WTC11 (cell line): Measurements from ENCODE around the gene CUL9. TPM values are rescaled to one million over a fixed set of nuclear protein-coding genes. Genes with fewer than 3 reads are reported as not detected.

Source experiments
- ATAC-seq: fragments of 200-7000 bp; cut with Tn5 transposase; 2 replicates; pipeline ENCODE4 v1.10.0; 2021; ENCODE audit warnings: mild to moderate bottlenecking, moderate library complexity
- CTCF ChIA-PET: fragments of 300-600 bp; sonication (Branson Sonifier 250); formaldehyde crosslinking; loops from one replicate; lab custom pipeline; 2021; ENCODE audit warnings: antibody characterized with exemption; lab: Charles Lee
- POLR2A ChIA-PET: fragments of 350-600 bp; sonication (Branson Sonifier 250); formaldehyde crosslinking; loops from one replicate; lab custom pipeline; 2021; ENCODE audit warnings: antibody characterized with exemption; lab: Charles Lee
- DNase-seq: peaks from one replicate; pipeline ENCODE4 v3.0.0; 2021; ENCODE audit warnings: low spot score
- H3K27ac Mint-ChIP-seq: 2 replicates; pipeline ENCODE4 v1.8.0; 2021; ENCODE audit warnings: mixed read lengths
- H3K27me3 Mint-ChIP-seq: 2 replicates; pipeline ENCODE4 v1.8.0; 2021; ENCODE audit warnings: low read depth, mild to moderate bottlenecking, moderate library complexity, mixed read lengths
- H3K36me3 Mint-ChIP-seq: 2 replicates; pipeline ENCODE4 v1.8.0; 2021; ENCODE audit warnings: mixed read lengths
- H3K4me1 Mint-ChIP-seq: 2 replicates; pipeline ENCODE4 v1.8.0; 2022; ENCODE audit warnings: mixed read lengths
- H3K4me3 Mint-ChIP-seq: 2 replicates; pipeline ENCODE4 v1.8.0; 2021; ENCODE audit warnings: mild to moderate bottlenecking, moderate library complexity, mixed read lengths
- H3K9me3 Mint-ChIP-seq: 2 replicates; pipeline ENCODE4 v1.8.0; 2021; ENCODE audit warnings: mixed read lengths
- ARID4B ChIP-seq: sonication (generic); formaldehyde crosslinking; IDR thresholded peaks from 2 replicates; pipeline ENCODE4 v1.8.0; 2023; ENCODE audit warnings: missing genetic modification reagents, mild to moderate bottlenecking, borderline replicate concordance
- ATF2 ChIP-seq: sonication (generic); formaldehyde crosslinking; IDR thresholded peaks from 2 replicates; pipeline ENCODE4 v1.8.1; 2022; ENCODE audit warnings: low read depth, missing genetic modification reagents, borderline replicate concordance
- CDX4 ChIP-seq: fragments of 250-450 bp; sonication (Bioruptor Pico); IDR thresholded peaks from 2 replicates; pipeline ENCODE4 v1.9.0; 2021; ENCODE audit warnings: moderate library complexity, mild to moderate bottlenecking, inconsistent platforms, borderline replicate concordance
- CTCF ChIP-seq: fragments of 200-600 bp; IDR thresholded peaks from 2 replicates; pipeline ENCODE4 v1.8.0; 2022; ENCODE audit warnings: antibody characterized with exemption
- E2F1 ChIP-seq: sonication (generic); formaldehyde crosslinking; IDR thresholded peaks from 2 replicates; pipeline ENCODE4 v1.8.0; 2022; ENCODE audit warnings: mild to moderate bottlenecking, missing genetic modification reagents
- E2F5 ChIP-seq: sonication (generic); formaldehyde crosslinking; IDR thresholded peaks from 2 replicates; pipeline ENCODE4 v1.8.1; 2022; ENCODE audit warnings: mild to moderate bottlenecking, moderate library complexity, missing genetic modification reagents
- GRHL2 ChIP-seq: fragments of 250-450 bp; sonication (Bioruptor Pico); IDR thresholded peaks from 2 replicates; pipeline ENCODE4 v1.8.0; 2022; ENCODE audit warnings: mild to moderate bottlenecking, moderate library complexity; ENCODE audit not compliant: insufficient replicate concordance, severe bottlenecking
- HMGA2 ChIP-seq: fragments of 250-450 bp; sonication (Bioruptor Pico); IDR thresholded peaks from 2 replicates; pipeline ENCODE4 v1.4.0; 2021; ENCODE audit warnings: mild to moderate bottlenecking, moderate library complexity
- MAX ChIP-seq: sonication (generic); formaldehyde crosslinking; IDR thresholded peaks from 2 replicates; pipeline ENCODE4 v1.8.0; 2022; ENCODE audit warnings: mild to moderate bottlenecking, missing genetic modification reagents
- NFATC4 ChIP-seq: fragments of 250-450 bp; sonication (Bioruptor Pico); IDR thresholded peaks from 2 replicates; pipeline ENCODE4 v1.9.0; 2021; ENCODE audit warnings: mild to moderate bottlenecking
- OVOL2 ChIP-seq: fragments of 250-450 bp; sonication (Bioruptor Pico); IDR thresholded peaks from 2 replicates; pipeline ENCODE4 v1.9.0; 2021; ENCODE audit warnings: mild to moderate bottlenecking, borderline replicate concordance
- PRRX2 ChIP-seq: fragments of 250-450 bp; sonication (Bioruptor Pico); IDR thresholded peaks from 2 replicates; pipeline ENCODE4 v1.8.0; 2021; ENCODE audit warnings: mild to moderate bottlenecking
- SMAD3 ChIP-seq: sonication (generic); formaldehyde crosslinking; IDR thresholded peaks from 2 replicates; pipeline ENCODE4 v1.8.0; 2022; ENCODE audit warnings: missing genetic modification reagents, mild to moderate bottlenecking, borderline replicate concordance
- TCF7 ChIP-seq: sonication (generic); formaldehyde crosslinking; IDR thresholded peaks from 2 replicates; pipeline ENCODE4 v1.8.0; 2022; ENCODE audit warnings: mild to moderate bottlenecking, low read depth, missing genetic modification reagents, moderate library complexity
- USF2 ChIP-seq: sonication (generic); formaldehyde crosslinking; IDR thresholded peaks from 2 replicates; pipeline ENCODE4 v1.8.1; 2023; ENCODE audit warnings: mild to moderate bottlenecking, missing genetic modification reagents, moderate library complexity
- ZBTB21 ChIP-seq: sonication (generic); formaldehyde crosslinking; IDR thresholded peaks from 2 replicates; pipeline ENCODE4 v1.8.1; 2023; ENCODE audit warnings: mild to moderate bottlenecking, missing genetic modification reagents, borderline replicate concordance
- ZNF416 ChIP-seq: fragments of 250-450 bp; sonication (Bioruptor Pico); IDR thresholded peaks from 2 replicates; pipeline ENCODE4 v1.9.0; 2021; ENCODE audit warnings: mild to moderate bottlenecking, inconsistent platforms
- ZNF532 ChIP-seq: fragments of 250-450 bp; sonication (Bioruptor Pico); IDR thresholded peaks from 2 replicates; pipeline ENCODE4 v1.9.0; 2021; ENCODE audit warnings: mild to moderate bottlenecking, borderline replicate concordance
- total RNA-seq: library from RNA; stranded (reverse); gene quantifications from 3 replicates; pipeline ENCODE4 v1.2.3, GENCODE V29; 2021

The CUL9 gene
- total RNA-seq, 1 experiment from 2014 or later, result 15.2 TPM

- TF ChIP-seq CTCF (no peak), ZBTB21 (CRISPR knock-in tag) (no peak), ARID4B (CRISPR knock-in tag) (no peak), OVOL2 (no peak), ZNF416 (CRISPR knock-in tag) (no peak), NFATC4 (no peak), E2F5 (CRISPR knock-in tag) (no peak), GRHL2 (CRISPR knock-in tag) (no peak), CDX4 (no peak), PRRX2 (no peak)
These were observed 23.9 kb downstream of the CUL9 start (continued) for GRCh38 chr6:43205849-43206248.

GRCh38 chr6:43207286-43207685 is 25.3 kb downstream of the CUL9 start:
- Mint-ChIP-seq H3K4me1 (0 out of 2 replicates have a peak, but pooled peaks cover 2% of the 10 kb centered on the region), H3K27ac (no peak overlapping the region), H3K27me3 (no peaks in the 10 kb centered on the region; the same call in 1 of the 2 replicates), H3K36me3 (no peaks in the 10 kb centered on the region), H3K4me3 (no peak overlapping the region), H3K9me3 (no peaks in the 10 kb centered on the region)
- no peak for ATAC-seq
- POLR2A ChIA-PET, result no interaction called here
- DNase-seq, result no peak
- CTCF ChIA-PET, result no interaction called here
- peak; percentile 85 for TF ChIP-seq HMGA2 (CRISPR knock-in tag)
- no peak for TF ChIP-seq USF2 (CRISPR knock-in tag)

GRCh38 chr6:43211955-43212354 is 30.0 kb downstream of the CUL9 start:
- 0 out of 2 replicates have a peak, but pooled peaks cover 2% of the 10 kb centered on the region for H3K4me1 Mint-ChIP-seq
- peak; percentile 57 for ATAC-seq
- POLR2A ChIA-PET, result no interaction called here
- H3K4me3 Mint-ChIP-seq, result no peak overlapping the region
- DNase-seq, result no peak
- no peak overlapping the region for H3K27ac Mint-ChIP-seq
- H3K36me3 Mint-ChIP-seq, result no peaks in the 10 kb centered on the region
- no peaks in the 10 kb centered on the region for H3K9me3 Mint-ChIP-seq
- no peaks in the 10 kb centered on the region for H3K27me3 Mint-ChIP-seq
- CTCF ChIA-PET, result no interaction called here
- TF ChIP-seq E2F1 (CRISPR knock-in tag) (no peak), TCF7 (CRISPR knock-in tag) (no peak), ZNF532 (CRISPR knock-in tag) (no peak), SMAD3 (CRISPR knock-in tag) (no peak), MAX (CRISPR knock-in tag) (no peak), ATF2 (CRISPR knock-in tag) (no peak)
